GDM1 (cell line): Measurements from ENCODE around the gene TMEM130.

Experiments used
- DNase-seq: peaks from one replicate; lab custom pipeline; 2025; lab: John Stamatoyannopoulos, UW

Gene TMEM130

DNA sequence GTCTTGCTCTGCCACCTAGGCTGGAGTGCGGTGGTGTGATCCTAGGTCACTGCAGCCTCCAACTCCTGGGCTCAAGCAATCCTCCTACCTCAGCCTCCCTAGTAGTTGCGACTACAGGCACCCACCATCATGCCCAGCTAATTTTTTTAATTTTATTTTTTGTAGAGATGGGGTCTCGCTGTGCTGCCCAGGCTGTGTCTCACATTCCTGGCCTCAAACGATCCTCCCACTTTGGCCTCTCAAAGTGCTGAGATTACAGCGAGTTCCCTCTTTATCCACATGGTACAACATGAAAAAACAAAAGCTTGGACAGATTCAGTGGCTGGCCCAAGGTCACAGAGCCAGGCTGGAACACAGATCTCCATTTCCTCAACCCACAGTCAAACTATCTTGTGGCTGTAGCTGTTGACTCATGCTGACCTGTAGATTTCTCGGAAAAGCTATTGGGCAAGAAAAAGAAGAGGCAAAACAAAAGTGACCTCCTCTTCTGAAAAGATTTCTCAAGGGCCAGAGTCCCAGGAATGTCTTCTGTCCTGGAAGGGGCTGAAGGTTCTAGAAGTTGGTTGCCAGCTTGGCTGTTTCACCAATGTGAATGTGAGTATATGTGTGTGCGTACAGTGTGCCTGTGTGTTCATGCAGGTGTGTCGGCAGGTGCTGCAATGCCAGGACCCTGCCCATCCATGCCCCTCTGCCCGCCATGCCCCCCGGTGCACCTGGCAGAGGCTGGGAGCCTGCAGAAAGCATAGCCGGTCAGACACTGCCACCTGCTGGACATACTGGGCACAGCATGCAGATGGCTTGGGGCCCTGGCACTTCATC lies 28.4 kb downstream of the TMEM130 start:
- DNase-seq: peak; percentile 21

DNA sequence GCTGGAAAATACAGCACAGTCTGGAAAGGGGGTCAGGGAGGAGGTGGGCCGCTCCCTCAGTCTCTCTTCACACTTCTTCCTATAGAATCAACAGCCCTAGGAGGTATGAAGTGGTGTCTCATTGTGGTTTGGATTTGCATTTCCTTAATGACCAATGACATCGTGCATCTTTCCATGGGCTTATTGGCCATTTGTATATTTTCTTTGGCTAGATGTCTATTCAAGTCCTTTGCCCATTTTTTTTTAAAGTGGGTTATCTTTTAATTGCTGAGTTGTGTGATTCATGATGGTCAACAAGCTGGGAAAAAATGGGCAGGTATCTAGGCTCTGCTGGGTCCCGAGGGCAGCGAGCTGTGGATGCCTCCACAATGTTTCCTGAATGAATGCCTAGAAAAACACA lies 29.1 kb downstream of the TMEM130 start:
- no peak for DNase-seq

DNA sequence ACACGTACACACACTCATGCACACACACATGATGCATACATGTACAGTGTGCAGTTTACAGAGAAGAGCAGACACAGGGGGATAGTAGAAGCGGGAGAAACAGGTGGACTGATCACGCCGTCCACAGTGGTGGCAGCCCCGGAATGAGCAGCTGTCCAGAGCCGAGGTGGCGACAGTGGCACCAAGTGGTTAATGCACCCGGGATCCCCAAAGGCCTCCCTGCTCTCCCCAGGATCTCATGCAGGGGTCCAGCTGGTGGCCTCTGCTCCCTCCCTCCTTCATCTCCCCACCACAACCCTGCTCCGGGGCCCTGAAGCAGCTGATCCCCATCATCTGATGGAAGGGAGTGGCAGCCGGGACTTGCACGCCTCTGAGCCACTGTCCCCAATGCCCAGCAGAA lies 29.7 kb downstream of the TMEM130 start:
- DNase-seq: no peak

DNA sequence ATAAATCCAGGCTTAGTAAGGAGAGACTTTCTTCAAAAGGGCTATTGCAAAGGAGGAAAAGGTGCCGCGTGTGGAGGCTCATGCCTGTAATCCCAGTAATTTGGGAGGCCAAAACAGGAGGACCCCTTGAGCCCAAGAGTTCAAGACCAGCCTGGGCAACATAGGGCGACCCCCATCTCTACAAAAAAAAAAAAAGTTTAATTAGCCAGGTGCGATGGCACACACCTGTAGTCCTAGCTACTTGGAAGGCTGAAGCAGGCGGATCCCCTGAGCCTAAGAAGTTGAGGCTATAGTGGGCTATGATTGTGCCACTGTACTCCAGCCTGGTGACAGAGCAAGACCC lies 32.2 kb downstream of the TMEM130 start:
- no peak for DNase-seq

DNA sequence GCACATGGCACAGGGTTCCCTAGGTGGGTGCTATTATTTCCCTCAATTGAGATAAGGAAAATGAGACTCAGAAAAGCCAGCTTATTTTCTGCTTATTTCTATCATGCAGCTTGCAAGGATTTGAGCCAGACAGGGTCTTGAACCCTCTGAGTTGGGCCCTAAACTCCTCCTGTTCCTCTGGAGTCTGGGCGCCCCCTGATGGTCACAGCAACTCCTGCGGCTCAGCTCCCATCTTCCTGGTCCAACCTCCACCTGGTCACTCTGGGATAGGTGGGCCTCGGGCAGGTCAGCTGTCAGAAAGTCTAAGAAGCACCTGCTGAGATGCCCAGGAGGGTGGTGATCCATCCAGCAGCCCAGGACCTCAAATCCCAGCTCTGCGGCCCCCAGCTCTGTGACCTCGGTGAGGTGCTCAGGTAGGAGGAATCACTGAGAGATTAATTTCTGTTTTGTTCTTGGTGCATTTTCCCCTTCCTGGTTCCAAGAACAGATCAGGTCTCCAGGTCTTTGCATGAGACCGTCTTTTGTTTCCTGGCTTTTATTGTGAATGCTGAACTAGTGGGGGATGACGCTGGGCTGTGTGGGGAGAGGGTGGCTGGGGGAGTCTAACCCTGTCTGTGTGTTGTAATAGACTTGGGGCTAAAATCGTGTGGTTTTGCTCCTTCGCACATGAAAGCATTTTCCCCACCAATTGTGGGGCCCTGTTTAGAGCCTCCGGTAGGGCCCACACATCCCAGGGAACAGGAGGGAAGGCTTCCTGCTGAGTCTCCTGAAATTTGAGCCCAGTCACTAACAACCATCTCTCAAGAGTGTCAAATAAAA lies 32.8 kb downstream of the TMEM130 start:
- DNase-seq: peak; percentile 4

DNA sequence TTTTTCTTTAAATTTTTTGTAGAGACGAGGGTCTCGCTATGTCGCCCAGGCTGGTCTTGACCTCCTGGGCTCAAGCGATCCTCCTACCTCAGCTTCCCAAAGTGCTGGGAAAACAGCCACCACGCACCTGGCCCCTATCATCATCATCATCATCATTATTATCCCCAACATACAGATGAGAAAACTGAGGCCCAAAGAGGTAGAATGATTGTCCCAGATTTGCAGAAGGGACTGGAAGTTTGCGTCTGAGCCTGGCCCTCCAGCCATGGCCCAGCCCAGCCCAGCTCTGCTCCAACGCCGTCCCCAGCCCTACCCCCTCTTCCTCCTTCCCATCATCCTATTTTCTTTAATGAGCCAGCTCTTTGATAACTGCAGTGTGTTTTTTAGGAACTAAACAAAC lies 34.9 kb downstream of the TMEM130 start:
- DNase-seq: no peak

DNA sequence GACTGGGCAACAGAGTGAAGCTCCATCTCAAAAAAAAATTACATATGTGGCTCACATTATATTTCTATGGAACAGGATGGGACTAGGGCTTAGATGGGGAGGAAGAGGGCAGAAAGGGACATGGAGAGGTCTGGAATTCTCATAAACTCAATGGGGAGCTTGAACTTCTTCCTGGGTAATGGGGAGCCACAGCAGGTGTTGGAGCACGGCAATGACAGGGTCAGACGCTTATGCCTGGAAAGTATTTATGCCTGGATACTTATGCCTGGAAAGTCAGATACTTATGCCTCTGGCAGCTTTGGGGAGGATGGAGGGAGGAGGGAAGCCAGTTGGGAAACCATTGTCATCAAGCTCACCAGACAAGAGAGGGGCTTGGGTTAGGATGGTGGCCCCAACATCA lies 36.8 kb downstream of the TMEM130 start:
- no peak for DNase-seq

DNA sequence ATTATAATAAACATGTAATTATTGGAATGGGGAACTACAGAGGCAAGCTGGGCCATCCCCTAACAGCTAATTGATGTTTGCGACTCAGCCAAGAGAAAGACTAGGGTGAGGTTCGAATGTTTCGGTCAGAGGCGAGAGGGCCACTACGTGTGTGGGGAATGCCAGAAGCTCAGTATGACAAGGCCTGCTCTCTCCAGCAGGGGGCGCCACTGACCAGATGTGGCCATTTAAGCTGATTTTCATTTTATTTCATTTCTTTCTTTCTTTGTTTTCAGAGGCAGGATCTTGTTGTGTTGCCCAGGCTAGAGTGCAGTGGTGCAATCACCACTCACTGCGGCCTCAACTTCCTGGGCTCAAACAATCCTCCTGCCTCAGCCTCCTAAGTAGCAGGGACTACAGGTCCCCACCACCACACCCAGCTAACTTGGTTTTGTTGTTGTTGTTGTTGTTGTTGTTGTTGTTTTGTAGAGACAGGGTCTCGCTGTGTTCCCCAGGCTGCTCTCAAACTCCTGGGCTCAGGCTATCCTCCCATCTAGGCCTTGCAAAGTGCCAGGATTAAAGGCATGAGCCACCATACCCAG lies 38.1 kb downstream of the TMEM130 start:
- no peak for DNase-seq

DNA sequence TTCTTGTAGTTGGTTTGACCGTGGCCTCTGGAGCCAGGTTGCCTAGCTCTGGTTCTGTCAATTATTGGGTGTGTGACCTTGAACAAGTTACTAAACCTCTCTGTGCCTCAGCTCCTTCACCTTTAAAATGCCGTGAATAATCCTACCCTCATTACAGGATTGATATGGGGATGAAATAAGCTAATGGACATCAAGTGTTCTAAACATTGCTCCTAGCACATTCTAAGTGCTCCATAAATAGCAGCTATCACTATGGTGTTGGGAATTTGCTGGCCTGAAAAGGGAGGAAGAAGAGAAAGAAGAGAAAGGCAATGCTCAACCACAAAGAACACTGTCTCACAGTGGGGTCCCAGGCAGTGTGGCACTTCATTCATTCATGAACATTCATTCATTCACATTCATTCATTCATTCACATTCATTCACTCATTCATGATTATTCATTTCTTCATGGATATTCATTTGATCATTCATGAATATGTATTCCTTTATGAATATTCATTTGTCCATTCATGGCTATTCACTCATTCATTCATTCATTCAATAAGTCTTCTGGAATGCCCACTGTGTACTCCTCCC lies 38.8 kb downstream of the TMEM130 start:
- no peak for DNase-seq

DNA sequence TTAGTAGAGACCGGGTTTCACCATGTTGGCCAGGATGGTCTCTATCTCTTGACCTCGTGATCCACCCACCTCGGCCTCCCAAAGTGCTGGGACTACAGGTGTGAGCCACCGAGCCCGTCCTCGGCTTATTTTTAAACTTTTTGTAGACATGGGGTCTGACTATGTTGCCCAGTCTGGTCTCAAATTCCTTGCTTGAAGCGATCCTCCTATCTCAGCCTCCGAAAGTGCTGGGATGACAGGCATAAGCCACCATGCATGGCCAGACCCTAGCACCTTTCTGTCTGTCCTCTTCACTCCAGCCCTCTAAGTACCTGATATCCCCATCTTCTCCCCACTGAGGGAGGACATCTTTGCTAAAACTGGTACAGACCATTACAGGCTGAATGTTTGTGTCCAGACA lies 41.4 kb downstream of the TMEM130 start:
- no peak for DNase-seq

DNA sequence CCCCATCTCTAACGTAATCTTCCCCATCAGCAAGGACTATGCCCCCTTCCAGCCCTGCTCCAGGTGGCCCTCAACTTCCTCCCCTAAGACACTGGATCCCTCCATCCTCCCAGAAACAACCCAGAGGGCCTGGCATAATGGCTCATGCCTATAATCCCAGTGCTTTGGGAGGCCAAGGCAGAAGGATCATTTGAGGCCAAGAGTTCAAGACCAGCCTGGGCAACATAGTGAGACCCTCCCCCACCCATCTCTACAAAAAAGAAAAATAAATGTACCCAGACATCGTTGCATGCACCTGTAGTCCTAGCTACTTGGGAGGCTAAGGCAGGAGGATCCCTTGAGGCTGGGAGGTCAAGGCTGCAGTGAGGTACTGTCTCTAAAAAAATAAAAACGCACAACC lies 42.6 kb downstream of the TMEM130 start:
- no peak for DNase-seq

DNA sequence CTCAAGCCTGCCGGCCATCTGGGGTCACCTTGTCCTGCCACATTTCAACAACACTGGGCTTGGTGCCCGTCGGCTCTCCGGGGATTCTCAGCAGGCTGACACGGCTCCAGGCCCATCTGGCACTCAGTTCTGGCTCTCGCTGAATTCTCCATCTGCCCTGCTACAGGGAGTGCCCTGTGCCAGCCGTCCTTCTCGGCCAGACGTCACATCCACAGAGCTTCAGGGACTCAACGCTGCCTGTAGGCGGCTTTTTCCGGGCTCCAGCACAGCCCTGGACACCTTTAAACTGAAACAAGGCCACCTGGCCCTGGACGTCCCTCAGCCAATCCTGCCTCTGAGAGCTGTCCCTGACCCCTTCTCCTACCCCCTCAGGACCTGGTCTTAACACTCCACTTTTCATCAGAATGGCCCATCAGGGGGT lies 43.0 kb downstream of the TMEM130 start:
- DNase-seq: no peak

DNA sequence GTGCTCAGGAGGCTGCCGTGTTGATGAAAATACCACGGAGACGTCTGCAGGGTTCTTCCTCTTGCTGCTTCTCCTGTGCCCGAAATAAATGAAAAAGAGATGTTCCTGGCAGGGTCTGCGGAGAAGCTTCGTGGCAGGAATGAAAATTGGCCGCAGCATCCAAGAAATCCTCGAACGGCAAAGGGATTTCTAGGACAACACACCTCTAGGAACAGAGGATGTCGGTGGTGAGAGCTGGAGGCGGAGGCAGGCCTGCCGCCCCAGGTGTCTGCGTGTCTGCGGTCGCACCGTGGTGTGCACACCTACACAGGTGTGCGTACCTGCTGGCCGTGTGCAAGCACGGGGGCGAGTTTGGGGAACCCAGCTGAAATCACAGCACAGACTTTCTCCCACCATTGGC lies 43.4 kb downstream of the TMEM130 start:
- DNase-seq: no peak

DNA sequence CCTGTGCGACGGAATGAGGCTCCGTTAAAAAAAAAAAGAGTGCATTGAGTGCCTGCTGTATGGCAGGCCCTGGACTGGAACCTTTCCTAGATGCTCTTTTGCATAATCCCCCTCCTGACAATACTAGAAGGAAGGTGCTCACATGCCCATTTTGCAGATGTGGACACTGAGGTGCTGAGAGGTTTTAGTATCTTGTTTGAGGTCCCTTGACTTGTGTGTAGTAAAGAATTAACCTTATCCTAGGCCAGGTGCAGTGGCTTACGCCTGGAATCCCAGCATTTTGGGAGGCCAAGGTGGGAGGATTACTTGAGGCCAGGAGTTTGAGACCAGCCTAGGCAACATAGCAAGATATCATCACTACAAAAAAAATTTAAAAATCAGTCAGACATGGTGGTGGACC lies 46.6 kb downstream of the TMEM130 start:
- DNase-seq: no peak

DNA sequence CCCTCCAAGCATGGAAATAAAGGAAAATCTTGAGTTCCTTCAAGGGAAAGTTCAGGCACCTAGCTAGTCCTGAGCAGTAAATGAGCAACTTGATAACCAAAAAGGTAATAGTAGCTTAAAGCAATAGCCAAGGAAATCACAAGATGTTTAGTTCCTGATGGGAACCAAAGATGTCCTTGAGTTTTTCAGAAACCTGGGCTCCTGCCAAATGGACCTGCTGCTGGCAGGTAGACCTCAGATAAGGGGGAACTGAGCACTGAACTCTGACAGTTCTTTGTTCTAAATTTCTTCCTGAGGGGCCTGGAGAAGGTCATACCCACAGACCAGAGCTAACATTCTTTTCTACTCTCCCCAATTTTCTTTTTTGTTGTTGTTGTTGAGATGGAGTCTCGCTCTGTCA lies 48.5 kb downstream of the TMEM130 start:
- no peak for DNase-seq

DNA sequence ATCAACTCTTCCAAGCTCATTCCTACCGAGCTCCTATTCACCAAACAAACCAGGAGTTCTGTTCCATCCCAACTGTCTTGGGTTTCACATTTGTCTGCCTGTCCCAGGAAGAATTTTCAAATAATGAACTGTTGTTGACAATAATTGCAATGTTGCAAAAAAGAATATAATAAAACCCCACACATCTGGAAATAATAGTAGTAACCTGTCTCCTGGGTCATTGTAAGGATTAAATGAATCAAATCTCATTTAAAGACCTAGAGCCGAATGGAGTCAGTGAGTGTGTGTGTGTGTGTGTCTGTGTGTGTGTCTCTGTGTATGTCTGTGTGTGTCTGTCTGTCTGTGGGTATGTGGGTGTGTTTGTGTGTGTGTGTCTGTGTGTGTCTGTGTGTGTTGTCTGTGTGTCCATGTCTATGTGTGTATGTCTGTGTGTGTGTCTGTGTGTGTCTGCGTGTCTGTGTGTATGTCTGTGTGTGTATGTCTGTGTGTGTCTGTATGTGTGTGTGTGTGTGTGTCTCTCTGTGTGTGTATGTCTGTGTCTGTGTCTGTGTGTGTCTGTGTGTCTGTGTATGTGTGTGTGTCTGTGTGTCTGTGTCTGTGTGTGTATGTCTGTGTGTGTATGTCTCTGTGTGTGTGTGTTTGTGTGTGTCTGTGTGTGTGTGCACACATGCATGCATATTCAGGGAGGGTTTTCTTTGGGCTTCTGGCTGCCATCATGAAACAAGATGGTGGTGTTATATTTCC lies 52.7 kb downstream of the TMEM130 start:
- no peak for DNase-seq

DNA sequence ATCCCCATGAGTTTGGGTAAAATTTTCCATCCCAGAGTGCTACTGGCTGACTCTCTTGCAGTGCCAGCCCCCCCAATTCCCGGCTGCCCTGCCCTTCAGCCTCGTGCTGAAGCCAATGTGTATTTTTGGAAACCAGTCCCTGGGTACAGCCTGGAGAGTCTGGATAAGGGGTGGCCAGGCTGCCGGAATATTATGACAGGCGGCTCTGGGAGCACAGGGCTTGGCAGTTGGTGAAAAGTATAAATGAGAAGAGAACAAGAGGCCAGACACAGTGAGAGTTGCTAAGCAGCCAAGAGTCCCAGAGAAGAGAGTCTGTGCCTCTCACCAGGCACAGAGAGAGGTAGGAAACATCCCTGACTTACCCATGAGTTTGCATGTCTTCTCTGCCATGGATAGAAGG lies 53.6 kb downstream of the TMEM130 start:
- DNase-seq: no peak

DNA sequence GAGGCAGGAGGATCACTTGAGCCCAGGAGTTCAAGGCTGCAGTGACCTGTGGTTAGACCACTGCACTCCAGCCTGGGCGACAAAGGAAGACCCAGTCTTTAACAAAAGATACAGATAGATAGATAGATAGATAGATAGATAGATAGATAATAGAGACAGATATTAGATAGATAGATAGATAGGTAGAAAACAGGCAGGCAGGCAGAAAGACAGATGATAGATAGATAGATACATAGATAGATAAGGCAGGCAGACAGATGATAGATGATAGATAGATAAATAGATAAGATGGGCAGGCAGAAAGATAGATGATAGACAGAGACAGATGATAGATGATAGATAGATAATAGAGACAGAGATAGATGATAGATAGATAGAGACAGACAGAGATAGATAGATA lies 54.5 kb downstream of the TMEM130 start:
- no peak for DNase-seq

DNA sequence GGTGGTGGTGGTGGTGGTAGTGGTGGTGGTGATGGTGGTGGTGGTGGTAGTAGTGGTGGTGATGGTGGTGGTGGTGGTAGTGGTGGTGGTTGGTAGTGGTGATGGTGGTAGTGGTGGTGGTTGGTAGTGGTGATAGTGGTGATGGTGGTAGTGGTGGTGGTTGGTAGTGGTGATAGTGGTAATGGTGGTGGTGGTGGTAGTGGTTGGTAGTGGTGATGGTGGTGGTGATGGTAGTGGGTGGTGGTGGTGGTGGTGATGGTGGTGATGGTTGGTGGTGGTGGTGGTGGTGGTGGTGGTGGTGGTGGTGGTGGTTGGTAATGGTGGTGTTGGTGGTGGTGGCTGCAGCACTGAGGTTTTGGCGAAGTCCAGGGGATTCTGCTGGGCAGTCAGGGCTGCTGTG lies 58.5 kb downstream of the TMEM130 start:
- no peak for DNase-seq

DNA sequence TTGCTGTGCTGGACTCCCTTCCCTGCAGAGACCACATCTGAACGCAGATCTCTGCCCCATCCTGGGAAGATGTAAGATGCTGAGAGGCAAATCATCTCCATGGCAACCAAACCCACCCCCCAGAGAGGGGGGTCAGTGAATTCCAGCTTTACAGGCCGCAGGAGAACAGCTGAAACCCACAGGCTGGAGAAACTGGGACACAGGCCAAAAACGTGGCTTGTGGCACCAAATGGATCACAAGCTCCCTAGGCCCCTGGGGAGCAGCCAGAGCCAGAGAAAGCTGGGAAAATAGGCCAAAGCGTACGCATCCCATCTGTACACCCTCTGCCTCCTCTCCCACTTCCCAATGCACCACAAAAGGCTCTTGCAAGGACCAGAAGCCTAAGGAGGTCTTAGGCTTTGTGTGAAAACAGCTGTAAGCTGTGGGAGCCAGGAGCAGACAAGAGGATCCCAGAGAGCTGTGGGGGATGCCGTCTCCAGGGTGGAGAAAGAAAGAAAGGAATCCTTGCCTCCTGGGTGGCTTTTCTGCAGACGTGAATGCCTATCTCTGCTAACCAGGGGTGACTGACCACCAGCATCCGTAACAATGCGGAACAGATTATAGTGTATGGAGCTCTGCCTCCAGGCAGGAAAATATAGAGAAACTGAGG lies 59.5 kb downstream of the TMEM130 start:
- DNase-seq: no peak

DNA sequence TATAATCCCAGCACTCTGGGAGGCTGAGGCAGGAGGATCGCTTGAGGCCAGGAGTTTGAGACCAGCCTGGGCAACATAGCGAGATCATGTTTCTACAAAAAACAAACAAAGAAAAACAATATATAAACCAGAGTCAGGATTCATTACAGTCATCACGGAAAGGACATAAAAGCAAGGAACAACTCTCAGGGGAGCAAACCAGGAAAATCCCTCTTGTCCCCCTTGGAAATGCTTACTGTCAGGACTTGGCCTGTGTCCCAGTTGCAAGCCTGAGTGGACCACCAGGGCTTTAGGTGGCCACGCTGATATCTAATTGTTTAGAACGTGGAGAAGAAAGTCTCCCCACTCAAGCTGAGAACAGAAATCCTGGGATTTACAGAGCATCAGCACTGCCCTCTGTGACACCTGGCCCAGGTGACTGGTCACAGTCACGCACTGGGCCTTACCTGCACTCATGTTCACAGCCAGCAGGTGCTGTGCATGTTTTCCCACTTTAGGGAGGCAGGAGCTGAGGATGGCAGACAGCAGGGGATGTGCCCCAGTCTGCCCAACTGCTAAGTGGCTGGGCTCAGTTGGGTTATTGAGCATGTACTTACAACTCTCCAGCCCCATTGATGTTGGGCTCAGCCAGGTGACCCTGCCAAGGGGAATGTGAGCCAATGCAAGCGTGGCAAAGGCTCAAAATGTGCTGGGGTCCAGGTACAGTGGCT lies 60.9 kb downstream of the TMEM130 start:
- DNase-seq: no peak
